HepG2 (cell line): ENCODE results near the gene MAB21L1. TPM values are rescaled to one million over a fixed set of nuclear protein-coding genes. Genes with fewer than 3 reads are reported as not detected.

Source experiments
- ATAC-seq: fragments of 200-7000 bp; cut with Tn5 transposase; 3 replicates; pipeline ENCODE4 v1.9.1; 2020; ENCODE audit warnings: mild to moderate bottlenecking, moderate library complexity
- BruUV-seq: library from RNA; stranded (reverse); fragments of 400-500 nt; replicated peaks from 2 replicates; lab custom pipeline; 2021; lab: Mats Ljungman, UMichigan
- CTCF ChIA-PET: fragments of 300-600 bp; formaldehyde crosslinking; extraction: SDS; loops from one replicate; lab custom pipeline; 2021; ENCODE audit warnings: low total read pairs, inconsistent platforms, low intra/inter-chr PET ratio; lab: Yijun Ruan, JAX
- POLR2A ChIA-PET: fragments of 350-600 bp; sonication (Branson Sonifier 250); formaldehyde crosslinking; loops from one replicate; lab custom pipeline; 2020; ENCODE audit warnings: antibody characterized with exemption, inconsistent platforms; lab: Yijun Ruan, JAX
- DNase-seq: peaks from one replicate; pipeline ENCODE4 v3.0.0-alpha.2; 2015; ENCODE audit warnings: low spot score
- FAIRE-seq: peaks from 3 replicates; lab custom pipeline; 2011; peaks lifted over from hg19 to GRCh38; lab: Jason Lieb, UNC
- H2AFZ ChIP-seq: one replicate; pipeline ENCODE4 v1.6.1; 2011; ENCODE audit warnings: low read length, inconsistent platforms
- H3K27ac ChIP-seq: fragments of 300-600 bp; 3 replicates; pipeline ENCODE4 v1.8.0; 2011; ENCODE audit warnings: mixed run types, mild to moderate bottlenecking, mixed read lengths, low read length, inconsistent platforms; ENCODE audit not compliant: insufficient read depth; ENCODE audit errors: extremely low read length
- H3K27me3 ChIP-seq, 2 experiments: fragments of 200-600 bp in 1 of 2; 2 replicates in 1 of 2; 3 replicates in 1 of 2; pipeline versions ENCODE4 v1.6.0 to v1.8.0; 2011; ENCODE audit warnings: low read length in 2 of 2, mild to moderate bottlenecking in 2 of 2, moderate library complexity in 2 of 2, inconsistent platforms in 1 of 2; ENCODE audit not compliant: insufficient read depth in 2 of 2, control insufficient read depth in 1 of 2
- H3K36me3 ChIP-seq, 2 experiments: fragments of 200-600 bp in 1 of 2; replicated peaks in 1 of 2; 2 replicates in 1 of 2; 3 replicates in 1 of 2; pipeline versions ENCODE4 v1.5.1 to v1.8.0; 2011; ENCODE audit warnings: low read length in 2 of 2, inconsistent platforms in 1 of 2; ENCODE audit not compliant: insufficient read depth in 2 of 2, control insufficient read depth in 1 of 2
- H3K4me1 ChIP-seq: 2 replicates; pipeline ENCODE4 v1.5.1; 2012; ENCODE audit warnings: low read length, inconsistent platforms; ENCODE audit not compliant: insufficient read depth
- H3K4me2 ChIP-seq: 2 replicates; pipeline ENCODE4 v1.6.0; 2011; ENCODE audit warnings: low read depth, low read length, inconsistent platforms
- H3K4me3 ChIP-seq, 3 experiments: fragments of 200-600 bp in 1 of 3; sonication (generic), shearing (Covaris generic) in 1 of 3; replicated peaks in 1 of 3; 2 replicates each; pipeline ENCODE4 v1.5.1; 2011 to 2016; ENCODE audit warnings: low read length in 3 of 3, inconsistent platforms in 2 of 3, low read depth in 2 of 3, mild to moderate bottlenecking in 2 of 3, control low read depth in 1 of 3, mixed read lengths in 1 of 3; ENCODE audit not compliant: insufficient read depth in 1 of 3
- H3K79me2 ChIP-seq: one replicate; pipeline ENCODE4 v1.6.1; 2011; ENCODE audit warnings: low read length, inconsistent platforms; ENCODE audit not compliant: insufficient read depth
- H3K9ac ChIP-seq: 2 replicates; pipeline ENCODE4 v1.6.0; 2011; ENCODE audit warnings: mild to moderate bottlenecking, low read depth, low read length, inconsistent platforms; ENCODE audit not compliant: insufficient read depth
- H3K9me3 ChIP-seq: 2 replicates; pipeline ENCODE4 v1.5.1; 2012; ENCODE audit warnings: mild to moderate bottlenecking, low read length
- H4K20me1 ChIP-seq: 2 replicates; pipeline ENCODE4 v1.6.0; 2011; ENCODE audit warnings: inconsistent platforms, mild to moderate bottlenecking, low read length, moderate library complexity; ENCODE audit not compliant: insufficient read depth
- GLI4 ChIP-seq: sonication (generic); formaldehyde crosslinking; IDR thresholded peaks from 2 replicates; pipeline ENCODE4 v1.5.1; 2020; ENCODE audit warnings: missing genetic modification reagents, mild to moderate bottlenecking, moderate library complexity, borderline replicate concordance
- GPN1 ChIP-seq: sonication (generic); formaldehyde crosslinking; IDR thresholded peaks from 2 replicates; pipeline ENCODE4 v1.5.1; 2020; ENCODE audit warnings: missing genetic modification reagents, borderline replicate concordance
- HMG20A ChIP-seq: IDR thresholded peaks from 2 replicates; pipeline ENCODE4 v1.6.1; 2016; ENCODE audit warnings: borderline replicate concordance
- HMG20B ChIP-seq: conservative IDR thresholded peaks from 2 replicates; pipeline ENCODE4 v1.6.1; 2016; ENCODE audit warnings: missing genetic modification reagents, missing compliant biosample characterization
- HNRNPLL ChIP-seq: fragments of 200-400 bp; formaldehyde crosslinking; IDR thresholded peaks from 2 replicates; pipeline ENCODE4 v1.6.1; 2017; ENCODE audit warnings: mild to moderate bottlenecking, low read depth, low read length; ENCODE audit not compliant: poor library complexity, severe bottlenecking
- RBM39 ChIP-seq: fragments of 200-400 bp; formaldehyde crosslinking; IDR thresholded peaks from one replicate; pipeline ENCODE4 v1.6.1; 2018; ENCODE audit warnings: antibody characterized with exemption, mild to moderate bottlenecking, low read depth, low read length; ENCODE audit not compliant: poor library complexity, severe bottlenecking
- RFX1 ChIP-seq: fragments of 450-650 bp; IDR thresholded peaks from 2 replicates; pipeline ENCODE4 v1.6.1; 2017
- YEATS2 ChIP-seq: sonication (generic); formaldehyde crosslinking; IDR thresholded peaks from 2 replicates; pipeline ENCODE4 v1.4.0; 2020; ENCODE audit warnings: missing genetic modification reagents, borderline replicate concordance
- ZNF292 ChIP-seq: sonication (generic); formaldehyde crosslinking; IDR thresholded peaks from 2 replicates; pipeline ENCODE4 v1.8.1; 2022; ENCODE audit warnings: mild to moderate bottlenecking, low read depth, missing genetic modification reagents, borderline replicate concordance
- ZNF44 ChIP-seq: sonication (generic); formaldehyde crosslinking; IDR thresholded peaks from 2 replicates; pipeline ENCODE4 v1.5.1; 2020; ENCODE audit warnings: mild to moderate bottlenecking, missing genetic modification reagents
- ZNF780A ChIP-seq: sonication (generic); formaldehyde crosslinking; IDR thresholded peaks from 2 replicates; pipeline ENCODE4 v1.8.0; 2022; ENCODE audit warnings: mild to moderate bottlenecking, missing genetic modification reagents, moderate library complexity
- ZNF839 ChIP-seq: sonication (generic); formaldehyde crosslinking; IDR thresholded peaks from 2 replicates; pipeline ENCODE4 v1.4.0; 2020; ENCODE audit warnings: missing genetic modification reagents, mild to moderate bottlenecking, borderline replicate concordance
- ZSCAN21 ChIP-seq: sonication (generic); formaldehyde crosslinking; IDR thresholded peaks from 2 replicates; pipeline ENCODE4 v1.8.0; 2022; ENCODE audit warnings: mild to moderate bottlenecking, missing genetic modification reagents, moderate library complexity, borderline replicate concordance
- WGBS: methylation state at CpG from one replicate; pipeline ENCODE4 v1.1.6; 2017; ENCODE audit warnings: low lambda C conversion rate; 5-methylcytosine and 5-hydroxymethylcytosine counted together
- in situ Hi-C: cut with HindIII; loops from 2 replicates; pipeline ENCODE4 v1.10.0; 2017; ENCODE audit warnings: low pct_unique_long_range_greater_than_20kb; ENCODE audit not compliant: extremely low pct_ligation_motif_present
- intact Hi-C: fragments of 100-400 bp; cut with micrococcal nuclease; formaldehyde crosslinking; loops from one replicate; pipeline ENCODE4 v1.10.0; 2022; ENCODE audit not compliant: unreplicated experiment
- polyA plus RNA-seq, 8 experiments: library from polyadenylated mRNA; depleted of rRNA in 3 of 8; stranded (reverse) in 7 of 8; unstranded in 1 of 8; fragments of >200 nt; fragmentation: Illumina TruSeq in 4 of 8; extraction: Trizol in 4 of 8; gene quantifications; 2 replicates each; pipeline versions ENCODE4 v1.2.1 to v1.2.3, GENCODE V29; 2011 to 2016; ENCODE audit warnings: low read depth in 4 of 8, missing spikeins in 1 of 8, mixed read lengths in 1 of 8; ENCODE audit not compliant: insufficient read depth in 1 of 8
- total RNA-seq, 5 experiments: library from RNA; depleted of rRNA; stranded (reverse); fragments of >200 nt; fragmentation: Illumina TruSeq; extraction: Trizol; gene quantifications; 2 replicates each; pipeline ENCODE4 v1.2.3, GENCODE V29; 2016; ENCODE audit warnings: low read depth in 1 of 5
- TF ChIP-seq, protein P1 (sequence below): sonication (generic); formaldehyde crosslinking; IDR thresholded peaks from 2 replicates; pipeline ENCODE4 v1.4.0; 2020; ENCODE audit warnings: mild to moderate bottlenecking, missing genetic modification reagents

Gene MAB21L1
- total and polyA plus RNA-seq, 2 of the 13 experiments (the other 11 are each of a cell fraction or from before 2014, with no cell fraction given), result not detected

DNA sequence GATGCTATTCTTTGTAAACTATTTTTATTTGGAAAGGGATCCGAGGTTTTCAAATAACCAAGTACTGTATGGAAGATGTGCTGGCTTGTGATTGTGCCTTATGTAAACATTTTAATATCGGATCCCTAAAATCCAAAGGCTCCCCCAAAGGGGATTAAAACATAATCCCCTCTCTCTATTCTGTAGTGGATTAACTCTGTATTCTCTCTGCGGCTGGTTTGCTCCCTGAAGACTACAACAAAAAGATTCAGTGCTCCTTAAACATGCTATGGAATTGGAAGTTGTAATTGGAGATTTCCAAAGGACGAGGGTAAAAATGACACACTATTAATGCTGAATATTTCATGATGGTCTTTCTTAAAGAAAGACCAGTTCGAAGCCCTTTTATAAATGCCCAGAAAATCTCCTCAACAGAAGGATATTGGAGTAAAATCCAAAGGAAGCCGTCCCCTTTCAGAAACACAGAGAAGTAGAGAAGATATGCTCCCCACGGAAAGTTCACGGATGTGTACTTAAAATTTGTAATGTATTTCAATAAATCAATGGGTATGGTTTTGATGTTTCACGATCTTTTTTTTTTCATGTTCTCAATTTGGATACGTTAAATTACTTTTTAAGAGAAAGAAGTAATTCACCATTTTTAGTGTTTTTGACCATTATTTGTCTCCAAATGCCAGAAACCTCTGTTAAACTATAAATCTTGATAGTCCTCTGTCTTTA is 6.5 kb downstream of the MAB21L1 start:
- no peaks in the 10 kb centered on the region; a peak in 1 of 5 replicates for H3K27me3 ChIP-seq
- FAIRE-seq, result no peak
- no peaks in the 10 kb centered on the region for H3K9me3 ChIP-seq
- ChIA-PET CTCF (no interaction called here), POLR2A (no interaction called here)
- no peak overlapping the region for H3K4me2 ChIP-seq
- 40% methylated on average over 10 of the region's 10 CpGs for WGBS
- H3K9ac ChIP-seq, result no peak overlapping the region
- no peak overlapping the region for H3K4me3 ChIP-seq
- no peak for TF ChIP-seq YEATS2
- no peak for TF ChIP-seq HMG20A (CRISPR knock-in tag)
- no peak for TF ChIP-seq ZNF780A (CRISPR knock-in tag)
- TF ChIP-seq, all 625 proteins: peak for 0
- in situ Hi-C loops (no loop called here), intact Hi-C loops (no loop called here)
- Histone ChIP-seq H3K79me2 (no peaks in the 10 kb centered on the region), H3K36me3 (no peaks in the 10 kb centered on the region), H4K20me1 (no peaks in the 10 kb centered on the region), H2AFZ (no peak overlapping the region), H3K27ac (no peak overlapping the region), H3K4me1 (no peaks in the 10 kb centered on the region)
- ATAC-seq (no peak), DNase-seq (no peak)
- BruUV-seq, result no TSS peak

- Histone ChIP-seq H2AFZ (no peak overlapping the region), H3K4me2 (no peak overlapping the region), H3K27ac (no peak overlapping the region), H3K27me3 (no peaks in the 10 kb centered on the region; a peak in 1 of 5 replicates), H3K36me3 (no peaks in the 10 kb centered on the region), H3K4me3 (no peak overlapping the region), H3K79me2 (no peaks in the 10 kb centered on the region), H3K9ac (no peak overlapping the region), H4K20me1 (no peaks in the 10 kb centered on the region), H3K9me3 (no peaks in the 10 kb centered on the region), H3K4me1 (no peaks in the 10 kb centered on the region)
- POLR2A ChIA-PET, result no interaction called here
- CTCF ChIA-PET, result no interaction called here
- ATAC-seq (no peak), DNase-seq (no peak), FAIRE-seq (no peak)
- intact Hi-C loops, result no loop called here
- in situ Hi-C loops, result no loop called here
- WGBS, result 11% methylated on average over 1 of the region's 1 CpG
- BruUV-seq, result no TSS peak
- TF ChIP-seq RFX1 (no peak), GLI4 (no peak), HNRNPLL (no peak), ZSCAN21 (CRISPR knock-in tag) (no peak), HMG20B (CRISPR knock-in tag) (no peak), ZNF292 (CRISPR knock-in tag) (no peak), GPN1 (CRISPR knock-in tag) (no peak), ZNF44 (CRISPR knock-in tag) (no peak), ZNF839 (no peak), RBM39 (no peak)
- TF ChIP-seq, protein P1, sequence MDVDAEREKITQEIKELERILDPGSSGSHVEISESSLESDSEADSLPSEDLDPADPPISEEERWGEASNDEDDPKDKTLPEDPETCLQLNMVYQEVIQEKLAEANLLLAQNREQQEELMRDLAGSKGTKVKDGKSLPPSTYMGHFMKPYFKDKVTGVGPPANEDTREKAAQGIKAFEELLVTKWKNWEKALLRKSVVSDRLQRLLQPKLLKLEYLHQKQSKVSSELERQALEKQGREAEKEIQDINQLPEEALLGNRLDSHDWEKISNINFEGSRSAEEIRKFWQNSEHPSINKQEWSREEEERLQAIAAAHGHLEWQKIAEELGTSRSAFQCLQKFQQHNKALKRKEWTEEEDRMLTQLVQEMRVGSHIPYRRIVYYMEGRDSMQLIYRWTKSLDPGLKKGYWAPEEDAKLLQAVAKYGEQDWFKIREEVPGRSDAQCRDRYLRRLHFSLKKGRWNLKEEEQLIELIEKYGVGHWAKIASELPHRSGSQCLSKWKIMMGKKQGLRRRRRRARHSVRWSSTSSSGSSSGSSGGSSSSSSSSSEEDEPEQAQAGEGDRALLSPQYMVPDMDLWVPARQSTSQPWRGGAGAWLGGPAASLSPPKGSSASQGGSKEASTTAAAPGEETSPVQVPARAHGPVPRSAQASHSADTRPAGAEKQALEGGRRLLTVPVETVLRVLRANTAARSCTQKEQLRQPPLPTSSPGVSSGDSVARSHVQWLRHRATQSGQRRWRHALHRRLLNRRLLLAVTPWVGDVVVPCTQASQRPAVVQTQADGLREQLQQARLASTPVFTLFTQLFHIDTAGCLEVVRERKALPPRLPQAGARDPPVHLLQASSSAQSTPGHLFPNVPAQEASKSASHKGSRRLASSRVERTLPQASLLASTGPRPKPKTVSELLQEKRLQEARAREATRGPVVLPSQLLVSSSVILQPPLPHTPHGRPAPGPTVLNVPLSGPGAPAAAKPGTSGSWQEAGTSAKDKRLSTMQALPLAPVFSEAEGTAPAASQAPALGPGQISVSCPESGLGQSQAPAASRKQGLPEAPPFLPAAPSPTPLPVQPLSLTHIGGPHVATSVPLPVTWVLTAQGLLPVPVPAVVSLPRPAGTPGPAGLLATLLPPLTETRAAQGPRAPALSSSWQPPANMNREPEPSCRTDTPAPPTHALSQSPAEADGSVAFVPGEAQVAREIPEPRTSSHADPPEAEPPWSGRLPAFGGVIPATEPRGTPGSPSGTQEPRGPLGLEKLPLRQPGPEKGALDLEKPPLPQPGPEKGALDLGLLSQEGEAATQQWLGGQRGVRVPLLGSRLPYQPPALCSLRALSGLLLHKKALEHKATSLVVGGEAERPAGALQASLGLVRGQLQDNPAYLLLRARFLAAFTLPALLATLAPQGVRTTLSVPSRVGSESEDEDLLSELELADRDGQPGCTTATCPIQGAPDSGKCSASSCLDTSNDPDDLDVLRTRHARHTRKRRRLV (CRISPR knock-in tag), result no peak
These were observed 8.3 kb downstream of the MAB21L1 start for GRCh38 chr13:35468195-35468594.
